Choroid plexus epithelial cell (primary cell): ENCODE results near the gene EPHA3.

Experiments used
- DNase-seq: peaks from one replicate; pipeline ENCODE4 v3.0.0-alpha.2; 2010; ENCODE audit warnings: low read depth
- H3K4me3 ChIP-seq: 2 replicates; pipeline ENCODE4 v1.5.1; 2011; ENCODE audit warnings: low read depth, mild to moderate bottlenecking, control low read depth, low read length, moderate library complexity
- TF ChIP-seq, protein P1 (sequence below): conservative IDR thresholded peaks from 2 replicates; pipeline ENCODE4 v1.5.1; 2011; ENCODE audit warnings: low read depth, mild to moderate bottlenecking, control low read depth, inconsistent platforms, low read length, moderate library complexity

EPHA3 gene

DNA sequence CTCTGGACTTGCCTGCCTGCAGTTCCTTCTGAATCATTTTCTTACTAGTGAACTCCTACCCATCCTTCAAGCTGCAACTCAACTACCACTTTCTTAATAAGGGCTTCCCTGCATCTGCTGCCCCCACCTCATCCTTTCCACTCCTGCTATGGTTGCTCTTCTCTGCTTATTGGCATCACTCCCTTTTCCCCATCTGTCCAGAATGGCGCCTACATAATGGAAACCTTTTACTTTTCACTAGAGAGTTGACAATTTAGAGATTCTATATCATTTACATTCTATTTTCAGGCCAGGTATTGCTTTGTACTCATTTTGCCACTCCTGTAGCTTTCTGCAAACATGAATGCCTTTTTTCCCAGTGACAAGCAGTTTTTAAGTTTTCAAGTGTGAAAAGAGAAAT is 1.9 kb upstream of the EPHA3 start:
- DNase-seq: no peak
- TF ChIP-seq, protein P1, sequence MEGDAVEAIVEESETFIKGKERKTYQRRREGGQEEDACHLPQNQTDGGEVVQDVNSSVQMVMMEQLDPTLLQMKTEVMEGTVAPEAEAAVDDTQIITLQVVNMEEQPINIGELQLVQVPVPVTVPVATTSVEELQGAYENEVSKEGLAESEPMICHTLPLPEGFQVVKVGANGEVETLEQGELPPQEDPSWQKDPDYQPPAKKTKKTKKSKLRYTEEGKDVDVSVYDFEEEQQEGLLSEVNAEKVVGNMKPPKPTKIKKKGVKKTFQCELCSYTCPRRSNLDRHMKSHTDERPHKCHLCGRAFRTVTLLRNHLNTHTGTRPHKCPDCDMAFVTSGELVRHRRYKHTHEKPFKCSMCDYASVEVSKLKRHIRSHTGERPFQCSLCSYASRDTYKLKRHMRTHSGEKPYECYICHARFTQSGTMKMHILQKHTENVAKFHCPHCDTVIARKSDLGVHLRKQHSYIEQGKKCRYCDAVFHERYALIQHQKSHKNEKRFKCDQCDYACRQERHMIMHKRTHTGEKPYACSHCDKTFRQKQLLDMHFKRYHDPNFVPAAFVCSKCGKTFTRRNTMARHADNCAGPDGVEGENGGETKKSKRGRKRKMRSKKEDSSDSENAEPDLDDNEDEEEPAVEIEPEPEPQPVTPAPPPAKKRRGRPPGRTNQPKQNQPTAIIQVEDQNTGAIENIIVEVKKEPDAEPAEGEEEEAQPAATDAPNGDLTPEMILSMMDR: no peak
- no peak overlapping the region for H3K4me3 ChIP-seq

DNA sequence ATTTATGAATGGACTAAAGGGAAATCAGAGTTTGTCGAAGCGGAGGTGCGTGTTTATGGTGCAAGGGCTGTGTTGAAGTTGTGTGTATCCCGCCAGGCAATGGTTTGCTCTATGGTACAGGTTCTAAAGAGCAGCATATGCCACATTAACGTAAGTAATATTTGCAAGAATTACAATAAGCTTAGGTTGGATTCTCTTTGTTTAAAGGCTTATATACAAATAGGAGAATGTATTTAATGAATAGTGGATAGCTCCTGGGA is 800 bp downstream of the EPHA3 start:
- H3K4me3 ChIP-seq: peak overlapping the region; percentile 60
- DNase-seq: no peak
- TF ChIP-seq, protein P1: no peak

DNA sequence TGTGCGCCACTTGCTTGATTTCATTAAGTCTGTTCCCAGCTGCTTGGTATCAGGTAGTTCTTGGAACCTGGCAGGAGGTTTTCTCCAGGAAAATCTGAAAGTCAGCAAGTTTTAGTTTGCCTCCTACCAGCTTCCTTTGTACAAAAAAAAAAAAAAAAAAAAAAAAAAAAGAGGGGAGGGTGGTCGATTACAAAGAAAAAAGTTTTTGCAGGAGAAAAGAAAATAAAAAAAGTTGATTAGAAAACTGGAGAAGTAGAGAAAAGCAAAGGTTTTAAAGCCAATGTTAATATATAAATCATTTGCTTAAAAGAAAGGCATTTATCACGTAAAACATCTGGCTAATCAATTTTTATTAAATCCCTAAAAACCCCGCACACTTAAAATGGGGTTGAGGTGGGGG is 5.9 kb downstream of the EPHA3 start:
- H3K4me3 ChIP-seq: no peak overlapping the region
- TF ChIP-seq, protein P1: no peak
- no peak for DNase-seq

DNA sequence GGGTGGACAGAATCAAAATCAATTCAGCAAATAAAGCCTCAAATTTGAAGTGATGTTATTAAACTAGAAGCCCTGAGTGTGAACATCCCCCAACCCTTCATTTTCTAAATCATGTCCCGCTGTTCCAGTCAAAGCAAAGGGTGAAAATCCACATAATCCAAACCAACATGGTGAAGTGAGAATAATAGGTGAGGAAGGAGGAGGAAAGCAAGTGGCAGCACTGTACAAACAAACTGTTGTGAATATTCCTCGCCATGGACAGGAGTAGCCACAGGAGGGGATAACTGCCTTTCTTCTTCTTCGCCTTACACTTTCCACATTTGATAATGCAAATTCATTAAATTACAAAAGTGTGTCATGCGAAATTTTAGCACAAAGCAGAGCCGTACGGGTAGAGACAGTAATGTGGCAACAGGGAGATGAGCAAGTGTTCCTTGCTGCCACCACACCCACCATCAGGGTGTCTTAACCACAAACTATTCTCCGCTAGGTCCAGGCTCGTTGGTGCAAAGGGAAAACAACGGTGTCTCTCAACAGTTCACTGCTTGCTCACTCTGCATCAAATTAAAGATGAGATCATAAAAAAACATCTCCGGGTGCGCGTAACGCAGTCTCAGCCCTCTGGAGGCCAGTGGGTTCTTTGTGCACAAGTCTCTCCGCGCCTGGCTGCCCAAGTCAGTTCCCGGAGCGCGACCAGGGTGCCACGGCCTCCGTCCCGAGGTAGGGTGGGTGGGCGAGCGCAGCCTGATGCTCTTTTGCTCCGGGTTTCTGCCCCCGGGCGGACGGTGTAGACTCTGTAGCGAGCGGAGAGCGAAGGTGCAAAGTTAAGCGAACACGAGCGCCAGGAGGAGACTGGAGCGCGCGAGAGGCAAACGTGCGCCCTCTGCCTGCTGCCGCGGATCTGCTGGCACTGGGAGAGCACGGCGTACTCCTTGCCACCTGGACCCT is 6.7 kb downstream of the EPHA3 start:
- peak overlapping the region; percentile 81 for H3K4me3 ChIP-seq
- DNase-seq: peak; percentile 78
- TF ChIP-seq, protein P1: peak; percentile 87

DNA sequence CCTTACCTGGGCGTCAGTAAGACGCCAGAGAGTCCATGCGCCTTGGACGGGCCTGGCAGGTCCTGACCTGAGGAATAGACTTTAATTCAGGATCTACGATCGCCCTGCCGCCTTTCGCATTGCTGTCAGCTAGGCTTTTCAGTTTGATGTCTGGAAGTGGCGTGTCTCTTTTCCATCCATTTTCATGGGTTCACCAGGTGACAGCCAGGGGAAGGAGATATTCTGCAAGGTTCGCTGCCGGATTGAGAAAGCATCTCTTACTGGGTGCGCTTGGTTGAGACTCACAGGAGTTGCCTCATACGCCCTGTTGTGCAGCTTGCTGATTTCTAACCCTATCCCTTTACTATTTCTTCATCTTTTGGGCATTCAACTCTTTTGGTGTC is 7.4 kb downstream of the EPHA3 start:
- TF ChIP-seq, protein P1: no peak
- DNase-seq: no peak
- peak overlapping the region; percentile 81 for H3K4me3 ChIP-seq

DNA sequence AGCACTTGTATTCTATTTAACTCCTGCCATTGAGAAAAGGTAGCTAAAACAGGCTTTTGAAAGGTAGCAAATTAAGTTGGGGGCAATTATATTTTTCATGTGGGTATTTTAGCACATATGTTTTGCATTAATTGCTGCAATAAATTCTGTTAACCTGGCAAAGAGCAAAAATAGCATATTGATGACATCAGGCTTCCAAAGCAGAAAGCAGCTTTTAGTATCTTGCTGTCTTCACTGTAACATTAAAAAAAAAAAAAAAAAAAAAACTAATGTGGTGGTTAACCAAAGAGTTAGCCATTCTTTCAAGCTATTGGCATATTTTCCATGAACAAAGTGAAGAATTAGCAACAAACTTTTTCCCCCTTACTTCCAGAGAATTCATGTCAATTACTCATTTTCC is 9.1 kb downstream of the EPHA3 start:
- no peak overlapping the region for H3K4me3 ChIP-seq
- no peak for DNase-seq
- TF ChIP-seq, protein P1: no peak

DNA sequence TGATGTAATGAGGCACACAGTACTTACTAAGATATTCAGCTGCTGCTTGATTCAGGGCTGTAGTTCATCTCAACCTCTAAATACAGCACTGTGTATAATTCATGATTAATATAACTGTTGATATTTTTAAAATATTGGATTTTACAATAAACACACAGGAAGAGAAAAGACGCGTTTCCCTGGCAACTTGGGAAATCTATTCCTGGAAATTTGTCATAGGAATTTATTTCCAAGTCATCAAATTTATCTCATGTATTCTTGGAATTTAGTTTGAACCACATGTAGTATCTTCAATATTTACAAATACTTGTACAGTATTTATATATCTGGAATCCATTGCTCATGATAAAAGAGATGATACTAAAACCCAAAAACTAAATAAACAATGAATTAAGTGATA is 30.6 kb downstream of the EPHA3 start:
- no peak overlapping the region for H3K4me3 ChIP-seq
- TF ChIP-seq, protein P1: no peak

More for the DNA sequence above, 30.6 kb downstream of the EPHA3 start:
- DNase-seq: no peak
